H1 (cell line): Measurements from ENCODE around the gene ACTR5. TPM values are rescaled to one million over a fixed set of nuclear protein-coding genes. Genes with fewer than 3 reads are reported as not detected.

ENCODE experiments used
- BACH1 ChIP-seq: IDR thresholded peaks from 2 replicates; pipeline ENCODE4 v1.6.1; 2012; ENCODE audit warnings: low read length, improper control_type of control experiment
- E2F6 ChIP-seq: IDR thresholded peaks from 2 replicates; pipeline ENCODE4 v1.6.1; 2012; ENCODE audit warnings: inconsistent platforms
- FOSL1 ChIP-seq: IDR thresholded peaks from 2 replicates; pipeline ENCODE4 v1.6.1; 2011; ENCODE audit warnings: mild to moderate bottlenecking, low read depth, low read length, moderate library complexity; ENCODE audit not compliant: insufficient read depth
- RAD21 ChIP-seq, 2 experiments: IDR thresholded peaks in 1 of 2; conservative IDR thresholded peaks in 1 of 2; 2 replicates each; pipeline ENCODE4 v1.6.1; 2011; ENCODE audit warnings: low read depth in 2 of 2, low read length in 2 of 2, improper control_type of control experiment in 1 of 2, inconsistent platforms in 1 of 2, mild to moderate bottlenecking in 1 of 2, moderate library complexity in 1 of 2
- RNF2 ChIP-seq: fragments of 200-900, 300-1000 bp; sonication (generic); IDR thresholded peaks from 2 replicates; pipeline ENCODE4 v1.7.1; 2016; ENCODE audit warnings: borderline replicate concordance, low read depth, mild to moderate bottlenecking, antibody characterized with exemption, low read length; ENCODE audit not compliant: poor library complexity, severe bottlenecking; ENCODE audit errors: missing control alignments
- SP4 ChIP-seq: IDR thresholded peaks from 2 replicates; pipeline ENCODE4 v1.6.1; 2012; ENCODE audit warnings: low read length, inconsistent platforms
- SUZ12 ChIP-seq: fragments of 200-600 bp; sonication (generic); IDR thresholded peaks from 2 replicates; pipeline ENCODE4 v1.6.1; 2012; ENCODE audit warnings: mild to moderate bottlenecking, inconsistent platforms, low read length, moderate library complexity, mixed read lengths
- TCF12 ChIP-seq: IDR thresholded peaks from 2 replicates; pipeline ENCODE4 v1.6.1; 2011; ENCODE audit warnings: low read depth, mild to moderate bottlenecking, low read length
- polyA plus RNA-seq, 7 experiments: library from polyadenylated mRNA; depleted of rRNA in 3 of 7; stranded (reverse) in 5 of 7; unstranded in 2 of 7; fragments of >200 nt in 5 of 7; fragments of 200-250 nt in 2 of 7; gene quantifications; 1 replicate in 5 of 7; 2 replicates in 1 of 7; 4 replicates in 1 of 7; pipeline versions ENCODE4 v1.2.1 to v1.2.3, GENCODE V29; 2011 to 2013; ENCODE audit warnings: missing spikeins in 2 of 7, mixed read lengths in 2 of 7
- total RNA-seq: library from RNA; stranded (reverse); fragmentation: NEBNext Ultra II Directional; extraction: Animal tissue kit (Norgen Biotek cat#: 25700); gene quantifications from 2 replicates; pipeline ENCODE4 v1.2.1, GENCODE V29; 2021

ACTR5 gene
- total and polyA plus RNA-seq, 2 of the 8 experiments (the other 6 are each of a cell fraction or from before 2014, with no cell fraction given) = 10.4 to 14.4 TPM

DNA sequence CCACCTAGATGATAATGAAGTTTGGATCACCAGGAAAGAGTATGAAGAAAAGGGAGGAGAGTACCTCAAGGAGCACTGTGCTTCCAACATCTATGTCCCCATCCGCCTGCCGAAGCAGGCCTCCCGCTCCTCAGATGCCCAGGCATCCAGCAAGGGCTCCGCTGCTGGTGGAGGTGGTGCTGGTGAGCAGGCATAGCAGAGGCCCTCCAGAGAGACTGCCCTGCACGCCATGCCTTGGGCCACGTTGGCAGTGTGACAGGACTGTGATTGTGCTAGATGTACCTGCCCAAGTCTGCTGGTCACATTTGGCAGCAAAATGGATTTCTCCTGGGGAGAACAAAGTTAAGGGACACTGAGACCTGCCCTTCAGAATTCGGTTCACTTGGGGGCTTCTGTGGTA, 23.4 kb downstream of the ACTR5 start (continued):
- TF ChIP-seq FOSL1 (no peak), RNF2 (no peak), E2F6 (no peak), SP4 (no peak), BACH1 (no peak), SUZ12 (no peak), RAD21 (IDR thresholded peaks at IDR 0.05 in 1 of 2, conservative IDR thresholded peaks at IDR 0.05 in 1 of 2; ENCODE audit: low read depth in 2 of 2, low read length in 2 of 2) (no peak), TCF12 (no peak)
- TF ChIP-seq, all 59 proteins: peak for 0
